CD4-positive, alpha-beta T cell (primary cell): ENCODE data around the gene TECPR1. TPM values are rescaled to one million over a fixed set of nuclear protein-coding genes. Genes with fewer than 3 reads are reported as not detected.
A peak's percentile ranks its signal among the peaks of the same experiment; 100 is the strongest.

ENCODE experiments used
- ATAC-seq: fragments of 200-7000 bp; cut with Tn5 transposase; one replicate; pipeline ENCODE4 v1.10.0; 2022; ENCODE audit warnings: mild to moderate bottlenecking; ENCODE audit not compliant: poor library complexity
- CTCF ChIA-PET: fragments of 350-600 bp; sonication (Branson Sonifier 250); formaldehyde crosslinking; loops from one replicate; lab custom pipeline; 2021; ENCODE audit warnings: antibody characterized with exemption, inconsistent platforms; lab: Charles Lee
- POLR2A ChIA-PET: fragments of 350-600 bp; sonication (Branson Sonifier 250); formaldehyde crosslinking; loops from one replicate; lab custom pipeline; 2021; ENCODE audit warnings: antibody characterized with exemption, inconsistent platforms; lab: Charles Lee
- DNase-seq, 14 experiments: peaks; one replicate each; pipeline ENCODE4 v3.0.0-alpha.2; 2013 to 2020; ENCODE audit warnings: mixed read lengths in 2 of 14
- H3K27ac ChIP-seq, 2 donors: one replicate each; pipeline versions ENCODE4 v1.5.1 to v1.7.0; 2013; ENCODE audit warnings: low read length in 2 of 2, low read depth in 1 of 2, mild to moderate bottlenecking in 1 of 2
- H3K27me3 ChIP-seq, 2 experiments: 1 replicate in 1 of 2; 2 replicates in 1 of 2; pipeline versions ENCODE4 v1.6.1 to v1.7.0; 2013; ENCODE audit warnings: low read length in 2 of 2, control low read depth in 1 of 2, mild to moderate bottlenecking in 1 of 2, moderate library complexity in 1 of 2; ENCODE audit not compliant: insufficient read depth in 2 of 2, control insufficient read depth in 1 of 2
- H3K36me3 ChIP-seq: one replicate; pipeline ENCODE4 v1.6.1; 2013; ENCODE audit warnings: low read length, control low read depth; ENCODE audit not compliant: insufficient read depth
- H3K4me1 ChIP-seq: one replicate; pipeline ENCODE4 v1.6.1; 2013; ENCODE audit warnings: low read length, control low read depth; ENCODE audit not compliant: insufficient read depth
- H3K4me3 ChIP-seq: one replicate; pipeline ENCODE4 v1.5.1; 2013; ENCODE audit warnings: mild to moderate bottlenecking, low read length, moderate library complexity
- H3K9me3 ChIP-seq, 2 experiments: 1 replicate in 1 of 2; 2 replicates in 1 of 2; pipeline versions ENCODE4 v1.6.1 to v1.7.0; 2013; ENCODE audit warnings: low read length in 2 of 2, mild to moderate bottlenecking in 2 of 2, control low read depth in 1 of 2, moderate library complexity in 1 of 2; ENCODE audit not compliant: control insufficient read depth in 1 of 2, insufficient read depth in 1 of 2
- H3K27ac Mint-ChIP-seq: one replicate; pipeline ENCODE4 v1.8.0; 2020; ENCODE audit warnings: mixed read lengths
- H3K27me3 Mint-ChIP-seq: one replicate; pipeline ENCODE4 v1.8.0; 2021; ENCODE audit warnings: mixed read lengths
- H3K36me3 Mint-ChIP-seq: one replicate; pipeline ENCODE4 v1.8.0; 2021; ENCODE audit warnings: low read depth, mixed read lengths
- H3K4me1 Mint-ChIP-seq: one replicate; pipeline ENCODE4 v1.8.0; 2021; ENCODE audit warnings: low read depth, mixed read lengths
- H3K4me3 Mint-ChIP-seq: one replicate; pipeline ENCODE4 v1.8.0; 2020; ENCODE audit warnings: mild to moderate bottlenecking, mixed read lengths
- H3K9me3 Mint-ChIP-seq: one replicate; pipeline ENCODE4 v1.8.0; 2020; ENCODE audit warnings: mixed read lengths
- intact Hi-C, 2 experiments: fragments of 100-400 bp; cut with DNase I in 1 of 2; cut with micrococcal nuclease in 1 of 2; formaldehyde crosslinking; loops; one replicate each; pipeline versions ENCODE4 v1.15.1 to v1.9.0; 2023 to 2025; cut with DNase I, micrococcal nuclease
- total RNA-seq, 174 experiments: library from RNA in 2 of 174; stranded (reverse) in 2 of 174; gene quantifications; one replicate each; pipeline ENCODE4 v1.2.3 and lab custom pipeline; 2021 to 2026
- TF ChIP-seq, protein P1 (sequence below): fragments of 200-600 bp; IDR thresholded peaks from one replicate; pipeline ENCODE4 v1.8.0; 2022; ENCODE audit warnings: antibody characterized with exemption, mild to moderate bottlenecking

Gene TECPR1
- total RNA-seq, 2 experiments from 2014 or later: 85.9 to 90.4 TPM

DNA sequence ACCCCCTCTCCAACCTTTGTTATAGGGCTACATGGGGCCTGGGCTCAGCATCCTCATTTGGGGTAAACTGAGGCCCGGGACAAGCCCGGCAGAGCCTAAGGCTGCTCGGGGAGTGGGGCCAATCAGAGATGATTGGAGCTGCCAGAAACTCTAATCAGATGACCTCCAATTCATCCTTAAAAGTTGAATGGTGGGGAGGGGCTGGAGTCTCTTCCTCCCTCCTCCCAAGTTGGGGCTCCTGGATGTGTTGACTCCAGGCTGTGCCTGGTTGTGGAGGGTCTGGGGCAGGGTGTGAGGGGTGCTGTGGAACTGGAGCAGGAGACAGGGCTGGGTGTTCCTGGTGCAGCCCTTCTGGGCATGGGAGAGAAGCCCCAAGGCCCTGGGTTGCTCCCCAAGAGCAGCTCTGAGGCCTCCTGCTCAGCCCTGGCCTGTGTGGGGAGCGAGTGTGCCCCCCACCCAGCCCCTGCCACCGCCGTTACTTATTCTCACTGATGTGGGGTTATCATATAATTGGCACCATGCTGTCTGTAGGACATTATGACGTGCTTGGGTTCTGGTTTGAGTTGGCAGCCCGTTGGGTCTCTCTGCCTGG is 38.6 kb downstream of the TECPR1 start:
- H3K36me3 ChIP-seq: peaks cover 23% of the 10 kb centered on the region
- H3K4me3 ChIP-seq: no peak overlapping the region
- no peaks in the 10 kb centered on the region for H3K9me3 Mint-ChIP-seq
- H3K27me3 Mint-ChIP-seq: no peaks in the 10 kb centered on the region
- intact Hi-C loops: loop anchor here in 1 of 2 experiments (5.0 kb wide), 2 partner anchors 39 to 69 kb away; partner anchors contain the start of genes BRI3 and TECPR1
- POLR2A ChIA-PET: interaction anchor here (1.1 kb wide), 1 partner anchor 38 kb away, joined by 3 read pairs; no protein-coding TSS in a partner anchor
- H3K4me3 Mint-ChIP-seq: no peak overlapping the region
- ATAC-seq (no peak), DNase-seq (no peak)
- peaks cover 14% of the 10 kb centered on the region for H3K4me1 Mint-ChIP-seq
- peaks cover 13% of the 10 kb centered on the region for H3K4me1 ChIP-seq
- no peak overlapping the region for H3K27ac ChIP-seq
- H3K9me3 ChIP-seq: no peaks in the 10 kb centered on the region
- TF ChIP-seq, protein P1, sequence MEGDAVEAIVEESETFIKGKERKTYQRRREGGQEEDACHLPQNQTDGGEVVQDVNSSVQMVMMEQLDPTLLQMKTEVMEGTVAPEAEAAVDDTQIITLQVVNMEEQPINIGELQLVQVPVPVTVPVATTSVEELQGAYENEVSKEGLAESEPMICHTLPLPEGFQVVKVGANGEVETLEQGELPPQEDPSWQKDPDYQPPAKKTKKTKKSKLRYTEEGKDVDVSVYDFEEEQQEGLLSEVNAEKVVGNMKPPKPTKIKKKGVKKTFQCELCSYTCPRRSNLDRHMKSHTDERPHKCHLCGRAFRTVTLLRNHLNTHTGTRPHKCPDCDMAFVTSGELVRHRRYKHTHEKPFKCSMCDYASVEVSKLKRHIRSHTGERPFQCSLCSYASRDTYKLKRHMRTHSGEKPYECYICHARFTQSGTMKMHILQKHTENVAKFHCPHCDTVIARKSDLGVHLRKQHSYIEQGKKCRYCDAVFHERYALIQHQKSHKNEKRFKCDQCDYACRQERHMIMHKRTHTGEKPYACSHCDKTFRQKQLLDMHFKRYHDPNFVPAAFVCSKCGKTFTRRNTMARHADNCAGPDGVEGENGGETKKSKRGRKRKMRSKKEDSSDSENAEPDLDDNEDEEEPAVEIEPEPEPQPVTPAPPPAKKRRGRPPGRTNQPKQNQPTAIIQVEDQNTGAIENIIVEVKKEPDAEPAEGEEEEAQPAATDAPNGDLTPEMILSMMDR: no peak
- CTCF ChIA-PET: no interaction called here
- H3K27ac Mint-ChIP-seq: no peak overlapping the region
- peaks cover 15% of the 10 kb centered on the region for H3K36me3 Mint-ChIP-seq
- H3K27me3 ChIP-seq: no peaks in the 10 kb centered on the region

- Mint-ChIP-seq H3K4me1 (peaks cover 10% of the 10 kb centered on the region), H3K36me3 (peaks cover 12% of the 10 kb centered on the region), H3K4me3 (no peak overlapping the region), H3K27me3 (no peaks in the 10 kb centered on the region), H3K9me3 (no peaks in the 10 kb centered on the region), H3K27ac (no peak overlapping the region)
- ChIA-PET CTCF (no interaction called here), POLR2A (interaction anchor here (1.1 to 2.7 kb wide), 2 partner anchors 10 to 39 kb away, joined by 3 to 18 read pairs; no protein-coding TSS in a partner anchor)
- peaks cover 15% of the 10 kb centered on the region for H3K36me3 ChIP-seq
- H3K4me3 ChIP-seq: no peak overlapping the region
- peaks cover 13% of the 10 kb centered on the region for H3K4me1 ChIP-seq
- ATAC-seq (no peak), DNase-seq (peak in 1 of 14 experiments; percentile 24)
- TF ChIP-seq, protein P1: no peak
- H3K27ac ChIP-seq: no peak overlapping the region
- H3K27me3 ChIP-seq: no peaks in the 10 kb centered on the region
- no peaks in the 10 kb centered on the region for H3K9me3 ChIP-seq
- intact Hi-C loops: loop anchor here in 1 of 2 experiments (5.0 kb wide), 2 partner anchors 40 to 70 kb away; partner anchors contain the start of genes BRI3 and TECPR1
Measured at GRCh38 chr7:98212532-98213041, 39.4 kb downstream of the TECPR1 start.

DNA sequence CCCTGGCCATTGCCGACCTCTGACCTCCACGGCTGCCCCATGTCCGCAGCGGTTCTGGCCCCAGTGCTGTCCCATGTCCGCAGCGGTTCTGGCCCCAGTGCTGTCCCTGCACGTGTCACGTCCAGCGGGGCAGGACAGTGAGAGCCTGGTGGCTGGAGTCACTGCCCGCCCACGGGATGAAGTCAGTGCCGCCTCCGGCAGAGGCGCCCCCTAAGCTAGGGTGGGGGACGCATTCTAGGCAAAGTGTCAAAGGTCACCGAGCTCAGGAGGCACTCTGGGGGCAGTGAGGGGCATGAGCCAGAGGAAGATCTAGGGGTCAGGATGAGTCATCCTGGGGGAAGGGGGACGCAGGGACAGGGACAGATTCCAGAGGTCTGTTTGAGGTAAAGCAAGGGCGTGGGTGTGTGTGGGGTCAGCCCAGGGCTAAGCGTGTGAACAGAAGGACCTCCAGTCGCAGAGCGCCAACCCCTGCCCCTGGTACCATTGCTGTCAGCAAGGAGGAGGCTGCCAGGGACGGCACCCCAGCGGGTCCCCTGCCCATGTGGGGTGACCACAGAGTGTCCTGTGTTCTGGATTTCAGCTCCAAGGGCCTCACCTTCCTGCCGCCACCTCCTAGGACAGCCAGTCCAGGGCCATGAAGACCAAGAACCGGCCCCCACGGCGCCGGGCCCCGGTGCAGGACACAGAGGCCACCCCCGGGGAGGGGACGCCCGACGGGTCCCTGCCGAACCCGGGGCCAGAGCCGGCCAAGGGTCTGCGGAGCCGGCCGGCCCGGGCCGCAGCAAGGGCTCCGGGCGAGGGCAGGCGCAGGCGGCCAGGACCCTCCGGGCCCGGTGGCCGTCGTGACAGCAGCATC is 40.1 kb downstream of the TECPR1 start:
- Histone ChIP-seq H3K36me3 (peaks cover 12% of the 10 kb centered on the region), H3K4me3 (peak overlapping the region; percentile 26), H3K9me3 (no peaks in the 10 kb centered on the region), H3K27me3 (no peaks in the 10 kb centered on the region), H3K27ac (no peak overlapping the region), H3K4me1 (peaks cover 13% of the 10 kb centered on the region)
- intact Hi-C loops: loop anchor here in 1 of 2 experiments (5.0 kb wide), 2 partner anchors 40 to 70 kb away; partner anchors contain the start of genes BRI3 and TECPR1
- Mint-ChIP-seq H3K9me3 (no peaks in the 10 kb centered on the region), H3K27me3 (no peaks in the 10 kb centered on the region), H3K36me3 (peaks cover 18% of the 10 kb centered on the region), H3K4me1 (peaks cover 10% of the 10 kb centered on the region), H3K4me3 (peak overlapping the region; percentile 63), H3K27ac (no peak overlapping the region)
- no peak for ATAC-seq
- POLR2A ChIA-PET: interaction anchor here (0.8 to 2.7 kb wide), 4 partner anchors 9 to 40 kb away, joined by 3 to 18 read pairs (median 4); no protein-coding TSS in a partner anchor
- DNase-seq: peak in 2 of 14 experiments; percentile 31 to 33
- TF ChIP-seq, protein P1: no peak
- CTCF ChIA-PET: no interaction called here
